Peyer's patch (tissue), 4 donors: ENCODE results near the gene PPP1R9B. TPM values are rescaled to one million over a fixed set of nuclear protein-coding genes. Genes with fewer than 3 reads are reported as not detected.

Experiments
- DNase-seq, 3 donors: peaks; one replicate each; pipeline ENCODE4 v3.0.0-alpha.2; 2017 to 2019
- H3K27ac ChIP-seq, 4 donors: fragments of 200-600 bp; sonication (generic); one replicate each; pipeline ENCODE4 v1.5.1; 2016 to 2019
- H3K27me3 ChIP-seq, 2 donors: fragments of 200-600 bp; sonication (generic); one replicate each; pipeline ENCODE4 v1.5.1; 2019
- H3K36me3 ChIP-seq, 3 donors: fragments of 200-600 bp; sonication (generic); one replicate each; pipeline ENCODE4 v1.5.1; 2016 to 2019
- H3K4me1 ChIP-seq, 4 donors: fragments of 200-600 bp; sonication (generic); one replicate each; pipeline ENCODE4 v1.5.1; 2016 to 2019
- H3K4me3 ChIP-seq, 4 donors: fragments of 200-600 bp; sonication (generic); 1 replicate in 3 of 4; 2 replicates in 1 of 4; pipeline ENCODE4 v1.5.1; 2016 to 2019; ENCODE audit warnings: mild to moderate bottlenecking in 1 of 4
- H3K9me3 ChIP-seq, 4 donors: fragments of 200-600 bp; sonication (generic); one replicate each; pipeline ENCODE4 v1.5.1; 2016 to 2019; ENCODE audit warnings: mild to moderate bottlenecking in 1 of 4
- POLR2A ChIP-seq, 2 donors: fragments of 450-650 bp; IDR thresholded peaks; one replicate each; pipeline ENCODE4 v1.5.1; 2017; ENCODE audit warnings: antibody characterized with exemption in 2 of 2, mild to moderate bottlenecking in 2 of 2, moderate library complexity in 2 of 2
- total RNA-seq, 4 donors: library from RNA; depleted of rRNA; stranded (reverse); fragments of >200 nt; gene quantifications; one replicate each; pipeline ENCODE4 v1.1.0, GENCODE V29; 2016
- TF ChIP-seq, protein P1 (sequence below), 6 experiments: fragments of 450-650 bp in 4 of 6; fragments of 200-600 bp in 2 of 6; sonication (generic) in 1 of 6; IDR thresholded peaks; one replicate each; pipeline ENCODE4 v1.5.1; 2017 to 2019; ENCODE audit warnings: antibody characterized with exemption in 6 of 6, mild to moderate bottlenecking in 3 of 6, moderate library complexity in 1 of 6

The PPP1R9B gene
- total RNA-seq, 4 donors from 2014 or later = 18.0 to 40.4 (median 32.9) TPM

DNA sequence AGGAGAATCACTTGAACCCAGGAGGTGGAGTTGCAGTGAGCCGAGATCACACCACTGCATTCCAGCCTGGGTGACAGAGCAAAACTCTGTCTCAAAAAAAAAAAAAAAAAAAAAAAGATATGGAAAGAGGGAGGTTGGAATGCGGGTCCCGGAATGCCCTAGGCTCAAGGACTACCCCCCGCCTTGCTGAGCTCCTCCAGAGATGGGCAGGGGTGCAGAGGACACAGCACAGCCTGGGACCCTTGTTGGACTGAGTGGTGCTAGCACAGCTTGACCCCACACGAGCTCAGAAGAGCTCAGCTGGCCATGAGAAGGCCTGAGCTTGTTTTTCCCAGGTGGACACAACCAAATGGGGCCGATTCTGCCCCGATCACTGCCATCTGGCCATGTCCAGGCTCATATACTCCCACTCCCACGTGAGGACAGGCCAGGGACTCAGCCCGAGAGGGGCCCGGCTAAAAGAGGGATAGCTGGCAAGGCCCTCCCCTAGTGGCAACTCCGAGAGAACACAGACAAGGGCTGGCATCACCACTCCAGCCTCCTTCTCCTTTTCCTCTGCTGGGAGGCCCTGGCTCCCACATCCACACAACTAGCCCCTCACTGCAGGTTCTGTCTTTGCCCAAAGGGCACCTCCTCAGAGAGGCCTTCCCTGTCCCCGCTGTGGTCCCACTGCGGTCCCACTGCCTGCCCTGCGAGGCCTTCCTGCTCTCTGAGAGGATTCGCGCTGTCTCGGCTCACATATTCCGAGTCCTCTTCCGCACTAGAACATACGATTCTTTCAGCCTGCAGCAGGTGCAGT is 26.3 kb upstream of the PPP1R9B start:
- Histone ChIP-seq H3K9me3 (no peaks in the 10 kb centered on the region), H3K4me3 (no peak overlapping the region), H3K4me1 (peaks cover 0 to 25% (median 2%) of the 10 kb centered on the region in 4 donors), H3K27ac (peak overlapping the region in 1 of 4 donors; percentile 25), H3K36me3 (no peaks in the 10 kb centered on the region), H3K27me3 (no peaks in the 10 kb centered on the region)
- TF ChIP-seq, protein P1, sequence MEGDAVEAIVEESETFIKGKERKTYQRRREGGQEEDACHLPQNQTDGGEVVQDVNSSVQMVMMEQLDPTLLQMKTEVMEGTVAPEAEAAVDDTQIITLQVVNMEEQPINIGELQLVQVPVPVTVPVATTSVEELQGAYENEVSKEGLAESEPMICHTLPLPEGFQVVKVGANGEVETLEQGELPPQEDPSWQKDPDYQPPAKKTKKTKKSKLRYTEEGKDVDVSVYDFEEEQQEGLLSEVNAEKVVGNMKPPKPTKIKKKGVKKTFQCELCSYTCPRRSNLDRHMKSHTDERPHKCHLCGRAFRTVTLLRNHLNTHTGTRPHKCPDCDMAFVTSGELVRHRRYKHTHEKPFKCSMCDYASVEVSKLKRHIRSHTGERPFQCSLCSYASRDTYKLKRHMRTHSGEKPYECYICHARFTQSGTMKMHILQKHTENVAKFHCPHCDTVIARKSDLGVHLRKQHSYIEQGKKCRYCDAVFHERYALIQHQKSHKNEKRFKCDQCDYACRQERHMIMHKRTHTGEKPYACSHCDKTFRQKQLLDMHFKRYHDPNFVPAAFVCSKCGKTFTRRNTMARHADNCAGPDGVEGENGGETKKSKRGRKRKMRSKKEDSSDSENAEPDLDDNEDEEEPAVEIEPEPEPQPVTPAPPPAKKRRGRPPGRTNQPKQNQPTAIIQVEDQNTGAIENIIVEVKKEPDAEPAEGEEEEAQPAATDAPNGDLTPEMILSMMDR (IDR thresholded peaks at IDR 0.05) = no peak
- TF ChIP-seq POLR2A (IDR thresholded peaks at IDR 0.05) = no peak
- no peak for DNase-seq

DNA sequence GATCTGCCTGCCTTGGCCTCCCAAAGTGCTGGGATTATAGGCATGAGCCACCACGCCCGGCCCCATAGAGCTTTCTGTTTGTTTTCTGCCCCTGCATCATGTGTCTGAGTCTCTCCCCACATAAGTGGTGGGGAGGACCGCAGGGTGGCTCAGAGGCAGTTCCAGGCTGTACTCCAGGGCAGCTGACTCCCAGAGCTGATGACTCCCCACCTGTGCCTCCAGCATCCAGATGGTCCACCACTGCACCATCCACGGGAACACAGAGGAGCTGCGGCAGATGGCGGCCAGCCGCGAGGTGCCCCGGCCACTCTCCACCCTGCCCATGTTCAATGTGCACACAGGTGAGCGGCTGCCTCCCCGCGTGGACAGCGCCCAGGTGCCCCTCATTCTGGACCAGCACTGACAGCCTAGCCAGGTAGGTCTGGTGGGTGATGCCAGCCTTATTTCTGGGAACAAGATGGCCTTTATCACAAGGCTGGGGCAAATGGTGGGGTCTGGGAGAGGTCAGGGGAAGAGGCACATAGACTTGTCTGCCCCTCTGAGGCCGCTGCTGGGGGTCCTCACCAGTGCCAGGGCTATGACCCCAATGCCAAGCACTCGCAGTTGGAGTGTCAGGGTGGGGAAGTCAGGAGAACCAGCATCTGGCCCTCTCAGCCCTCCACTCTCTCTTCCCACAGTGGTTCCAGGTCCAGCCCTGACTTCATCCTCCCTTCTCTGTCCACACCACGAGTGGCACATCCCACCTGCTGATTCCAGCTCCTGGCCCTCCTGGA is 24.7 kb upstream of the PPP1R9B start:
- no peak for TF ChIP-seq POLR2A (IDR thresholded peaks at IDR 0.05)
- TF ChIP-seq, protein P1 (IDR thresholded peaks at IDR 0.05) = no peak
- DNase-seq = no peak
- Histone ChIP-seq H3K4me1 (peaks cover 0 to 25% (median 2%) of the 10 kb centered on the region in 4 donors), H3K9me3 (no peaks in the 10 kb centered on the region), H3K27ac (peak overlapping the region in 1 of 4 donors; percentile 1), H3K27me3 (no peaks in the 10 kb centered on the region), H3K36me3 (no peaks in the 10 kb centered on the region), H3K4me3 (no peak overlapping the region)

DNA sequence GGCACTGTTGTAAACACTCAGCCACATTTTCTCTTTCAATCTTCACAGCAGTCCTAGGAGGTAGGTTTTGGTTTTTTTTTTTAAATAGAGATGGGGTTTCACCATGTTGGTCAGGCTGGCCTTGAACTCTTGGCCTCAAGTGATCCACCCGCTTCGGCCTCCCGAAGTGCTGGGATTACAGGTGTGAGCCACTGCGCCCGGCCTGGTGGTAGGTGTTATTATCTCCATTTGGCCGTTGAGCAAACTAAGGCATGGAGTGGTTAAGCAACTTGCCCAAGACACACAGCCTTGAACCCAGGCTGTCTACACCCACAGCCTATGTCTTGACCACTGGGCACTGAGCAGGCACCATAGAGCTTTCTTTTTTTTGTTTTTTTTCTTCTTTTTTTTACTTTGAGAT is 24.0 kb upstream of the PPP1R9B start:
- Histone ChIP-seq H3K27ac (no peak overlapping the region), H3K36me3 (no peaks in the 10 kb centered on the region), H3K27me3 (no peaks in the 10 kb centered on the region), H3K9me3 (no peaks in the 10 kb centered on the region), H3K4me1 (peaks cover 0 to 25% (median 2%) of the 10 kb centered on the region in 4 donors), H3K4me3 (no peak overlapping the region)
- no peak for TF ChIP-seq POLR2A (IDR thresholded peaks at IDR 0.05)
- TF ChIP-seq, protein P1 (IDR thresholded peaks at IDR 0.05) = no peak
- DNase-seq = no peak

DNA sequence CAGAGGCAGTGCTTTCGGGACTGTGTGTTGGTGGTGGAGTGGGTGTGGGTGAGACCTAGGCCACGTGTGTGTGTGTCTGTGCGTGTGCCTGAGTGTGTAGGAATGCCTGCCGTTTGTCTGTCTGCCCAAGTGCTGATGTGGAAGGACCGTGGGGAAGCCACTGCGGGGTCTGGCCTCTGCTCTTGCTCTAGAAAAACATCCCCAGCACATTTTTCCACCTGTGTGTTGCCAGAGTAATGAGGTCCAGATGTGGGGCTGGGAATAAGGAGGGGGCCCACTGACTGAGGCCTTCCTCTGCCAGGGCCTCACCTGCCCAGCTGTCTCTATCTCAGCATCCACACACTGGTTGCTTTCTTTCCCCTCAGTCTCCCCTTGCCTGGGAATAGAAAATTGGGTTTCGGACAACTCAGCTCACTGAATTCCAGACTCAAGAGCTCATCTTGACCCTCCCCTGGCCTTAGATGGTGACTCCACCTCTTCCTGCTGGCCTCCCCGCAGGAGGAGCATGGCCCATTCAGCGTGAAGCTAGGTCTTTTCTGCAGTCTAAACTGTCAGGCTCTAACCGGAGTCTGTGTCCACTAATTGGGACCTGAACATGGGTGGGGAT is 23.0 kb upstream of the PPP1R9B start:
- Histone ChIP-seq H3K4me3 (no peak overlapping the region), H3K4me1 (peaks cover 0 to 22% (median 2%) of the 10 kb centered on the region in 4 donors), H3K27me3 (no peaks in the 10 kb centered on the region), H3K36me3 (no peaks in the 10 kb centered on the region), H3K27ac (peak overlapping the region in 3 of 4 donors; percentile 45 to 65 (median 61)), H3K9me3 (no peaks in the 10 kb centered on the region)
- TF ChIP-seq, protein P1 (IDR thresholded peaks at IDR 0.05) = no peak
- no peak for TF ChIP-seq POLR2A (IDR thresholded peaks at IDR 0.05)
- no peak for DNase-seq

DNA sequence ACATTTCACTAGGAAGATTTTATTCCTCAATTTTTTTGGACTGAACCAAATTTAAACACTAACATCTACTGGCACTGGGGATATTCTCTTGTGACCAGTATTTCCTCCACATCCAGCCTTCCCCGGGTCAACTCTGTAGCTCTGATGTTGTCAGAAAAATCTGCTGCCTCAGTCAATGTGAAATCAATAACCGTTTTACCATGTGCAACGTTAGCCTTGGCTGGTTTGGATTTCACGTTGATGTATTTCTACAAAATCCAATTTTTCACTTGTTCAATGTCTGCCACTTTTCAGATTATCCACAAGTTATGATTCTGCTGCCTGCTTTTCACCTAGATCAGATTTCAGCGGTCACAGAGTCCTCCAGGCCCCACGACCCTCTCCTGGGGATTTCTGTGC is 22.5 kb upstream of the PPP1R9B start:
- H3K4me1 ChIP-seq = peaks cover 0 to 17% (median 1%) of the 10 kb centered on the region in 4 donors
- no peaks in the 10 kb centered on the region for H3K36me3 ChIP-seq
- no peak overlapping the region for H3K4me3 ChIP-seq
- no peaks in the 10 kb centered on the region for H3K27me3 ChIP-seq
- H3K27ac ChIP-seq = peak overlapping the region in 3 of 4 donors; percentile 45 to 65 (median 61)
- no peak for DNase-seq
- no peaks in the 10 kb centered on the region for H3K9me3 ChIP-seq
- TF ChIP-seq, protein P1 (IDR thresholded peaks at IDR 0.05) = no peak
- no peak for TF ChIP-seq POLR2A (IDR thresholded peaks at IDR 0.05)
